Measurements from ENCODE around the gene UBL4A. TPM values are rescaled to one million over a fixed set of nuclear protein-coding genes. Genes with fewer than 3 reads are reported as not detected.

UBL4A gene
- total and polyA plus RNA-seq, 9 of the 15 experiments (the other 6 are each of a cell fraction or from before 2014, with no cell fraction given) = 15.2 to 140 (median 100) TPM

GRCh38 chrX:154512879-154513553 is 26.6 kb upstream of the UBL4A start:
- Histone ChIP-seq H3K9me3 (replicated peaks; ENCODE audit: control insufficient read depth, insufficient read depth, low read depth, low read length) (no peaks in the 10 kb centered on the region), H3K9ac (ENCODE audit: insufficient read depth in 1 of 2, low read depth in 2 of 2, low read length in 2 of 2) (peak overlapping the region in 1 of 2 experiments; percentile 28; a peak in 1 of 4 replicates), H3K9me1 (ENCODE audit: control insufficient read depth, insufficient read depth, low read length) (no peaks in the 10 kb centered on the region), H4K20me1 (replicated peaks; ENCODE audit: control insufficient read depth, insufficient read depth, low read length) (no peaks in the 10 kb centered on the region; the same call in 1 of the 2 replicates), H3K4me1 (replicated peaks in 1 of 2; ENCODE audit: control insufficient read depth in 2 of 2, insufficient read depth in 2 of 2, low read length in 2 of 2) (peaks cover 15 to 38% of the 10 kb centered on the region in 2 experiments; a peak in 4 of 5 replicates), H2AFZ (ENCODE audit: low read depth, low read length) (no peak overlapping the region), H3K36me3 (ENCODE audit: control insufficient read depth, insufficient read depth, low read length) (peaks cover 37% of the 10 kb centered on the region; the same call in 2 of the 3 replicates), H3K27me3 (ENCODE audit: control insufficient read depth in 2 of 2, insufficient read depth in 2 of 2, low read length in 2 of 2) (no peaks in the 10 kb centered on the region), H3K79me2 (ENCODE audit: control insufficient read depth, insufficient read depth, low read length) (peaks cover 25% of the 10 kb centered on the region), H3K4me2 (ENCODE audit: insufficient read depth, low read length) (no peak overlapping the region), H3K27ac (ENCODE audit: extremely low read depth, low read depth, low read length) (no peak overlapping the region), H3K4me3 (no peak overlapping the region)
- no peak for FAIRE-seq
- ChIA-PET CTCF (ENCODE audit: low intra/inter-chr PET ratio) (no interaction called here), POLR2A (interaction anchor here (0.6 to 0.8 kb wide), 2 partner anchors 30 to 114 kb away, joined by 3 to 4 read pairs; no protein-coding TSS in a partner anchor)
- in situ Hi-C loops (cut with MboI) = no loop called here
- BruUV-seq (replicated peaks) = no TSS peak
- whole genome bisulfite sequencing (ENCODE audit: insufficient coverage, low coverage, missing lambda C conversion rate) = 88% methylated on average over 9 of the region's 16 CpGs
- TF ChIP-seq, protein P1, sequence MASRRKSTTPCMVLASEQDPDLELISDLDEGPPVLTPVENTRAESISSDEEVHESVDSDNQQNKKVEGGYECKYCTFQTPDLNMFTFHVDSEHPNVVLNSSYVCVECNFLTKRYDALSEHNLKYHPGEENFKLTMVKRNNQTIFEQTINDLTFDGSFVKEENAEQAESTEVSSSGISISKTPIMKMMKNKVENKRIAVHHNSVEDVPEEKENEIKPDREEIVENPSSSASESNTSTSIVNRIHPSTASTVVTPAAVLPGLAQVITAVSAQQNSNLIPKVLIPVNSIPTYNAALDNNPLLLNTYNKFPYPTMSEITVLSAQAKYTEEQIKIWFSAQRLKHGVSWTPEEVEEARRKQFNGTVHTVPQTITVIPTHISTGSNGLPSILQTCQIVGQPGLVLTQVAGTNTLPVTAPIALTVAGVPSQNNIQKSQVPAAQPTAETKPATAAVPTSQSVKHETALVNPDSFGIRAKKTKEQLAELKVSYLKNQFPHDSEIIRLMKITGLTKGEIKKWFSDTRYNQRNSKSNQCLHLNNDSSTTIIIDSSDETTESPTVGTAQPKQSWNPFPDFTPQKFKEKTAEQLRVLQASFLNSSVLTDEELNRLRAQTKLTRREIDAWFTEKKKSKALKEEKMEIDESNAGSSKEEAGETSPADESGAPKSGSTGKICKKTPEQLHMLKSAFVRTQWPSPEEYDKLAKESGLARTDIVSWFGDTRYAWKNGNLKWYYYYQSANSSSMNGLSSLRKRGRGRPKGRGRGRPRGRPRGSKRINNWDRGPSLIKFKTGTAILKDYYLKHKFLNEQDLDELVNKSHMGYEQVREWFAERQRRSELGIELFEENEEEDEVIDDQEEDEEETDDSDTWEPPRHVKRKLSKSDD (conservative IDR thresholded peaks at IDR 0.05; ENCODE audit: low read length) = no peak
- TF ChIP-seq, protein P2, sequence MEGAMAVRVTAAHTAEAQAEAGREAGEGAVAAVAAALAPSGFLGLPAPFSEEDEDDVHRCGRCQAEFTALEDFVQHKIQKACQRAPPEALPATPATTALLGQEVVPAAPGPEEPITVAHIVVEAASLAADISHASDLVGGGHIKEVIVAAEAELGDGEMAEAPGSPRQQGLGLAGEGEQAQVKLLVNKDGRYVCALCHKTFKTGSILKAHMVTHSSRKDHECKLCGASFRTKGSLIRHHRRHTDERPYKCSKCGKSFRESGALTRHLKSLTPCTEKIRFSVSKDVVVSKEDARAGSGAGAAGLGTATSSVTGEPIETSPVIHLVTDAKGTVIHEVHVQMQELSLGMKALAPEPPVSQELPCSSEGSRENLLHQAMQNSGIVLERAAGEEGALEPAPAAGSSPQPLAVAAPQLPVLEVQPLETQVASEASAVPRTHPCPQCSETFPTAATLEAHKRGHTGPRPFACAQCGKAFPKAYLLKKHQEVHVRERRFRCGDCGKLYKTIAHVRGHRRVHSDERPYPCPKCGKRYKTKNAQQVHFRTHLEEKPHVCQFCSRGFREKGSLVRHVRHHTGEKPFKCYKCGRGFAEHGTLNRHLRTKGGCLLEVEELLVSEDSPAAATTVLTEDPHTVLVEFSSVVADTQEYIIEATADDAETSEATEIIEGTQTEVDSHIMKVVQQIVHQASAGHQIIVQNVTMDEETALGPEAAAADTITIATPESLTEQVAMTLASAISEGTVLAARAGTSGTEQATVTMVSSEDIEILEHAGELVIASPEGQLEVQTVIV (CRISPR knock-in tag; IDR thresholded peaks at IDR 0.05; ENCODE audit: borderline replicate concordance) = no peak
- no peak for TF ChIP-seq TEAD4 (IDR thresholded peaks at IDR 0.05; ENCODE audit: low read length)
- TF ChIP-seq TEAD4 (CRISPR knock-in tag; IDR thresholded peaks at IDR 0.05; ENCODE audit: borderline replicate concordance) = no peak
- 0 out of 2 replicates have a peak, but pooled peaks have one; percentile 21 for TF ChIP-seq POLR2G (IDR thresholded peaks at IDR 0.05; ENCODE audit: low read depth, low read length)
- TF ChIP-seq HMGN3 (IDR thresholded peaks at IDR 0.05; ENCODE audit: borderline replicate concordance, extremely low read depth, insufficient read length, low read depth, low read length) = no peak
- intact Hi-C loops (cut with micrococcal nuclease) = no loop called here
- no peak for DNase-seq (ENCODE audit: extremely low read depth in 1 of 4, low spot score in 3 of 4)
- ATAC-seq = no peak
